GM12892 (cell line): ENCODE data around the gene PRSS23.

Source experiments
- POLR2A ChIP-seq: IDR thresholded peaks from 2 replicates; pipeline ENCODE4 v1.6.1; 2011; ENCODE audit warnings: low read depth, low read length, control low read depth
- POLR2AphosphoS5 ChIP-seq: IDR thresholded peaks from 2 replicates; pipeline ENCODE4 v1.6.1; 2011; ENCODE audit warnings: low read depth, low read length, control low read depth
- TAF1 ChIP-seq: IDR thresholded peaks from 2 replicates; pipeline ENCODE4 v1.6.1; 2011; ENCODE audit warnings: low read depth, mild to moderate bottlenecking, control low read depth, low read length, borderline replicate concordance

DNA sequence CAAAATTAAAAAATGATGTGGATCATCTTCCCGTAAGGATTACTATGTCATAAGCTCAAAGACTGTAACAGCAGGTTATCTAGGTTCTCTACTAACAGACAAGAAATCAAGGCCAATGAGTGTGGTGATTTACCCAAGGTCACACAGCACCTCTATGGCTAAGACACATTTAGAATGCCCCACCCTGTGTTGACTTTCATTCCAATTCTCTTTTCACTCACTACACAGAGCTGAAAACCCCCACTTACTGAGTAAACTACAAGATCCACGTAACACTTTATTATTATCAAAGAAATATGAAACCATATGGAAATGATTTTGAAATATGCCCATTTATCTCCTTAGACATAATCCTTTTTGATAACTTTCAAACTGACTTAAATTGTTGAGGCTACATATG lies 4.8 kb upstream of the PRSS23 start:
- TF ChIP-seq POLR2AphosphoS5: no peak
- TF ChIP-seq TAF1: no peak
- no peak for TF ChIP-seq POLR2A
